CD4-positive, alpha-beta T cell treated with Interleukin-4 for 4 hours (primary cell): Measurements from ENCODE around the gene ZNF385B.
"Not testable (repeated sequence)": the region's sequence is repeated elsewhere in the genome, so short reads cannot be mapped to it uniquely, and the experiment has no call there.

ENCODE experiments used
- DNase-seq: peaks from one replicate; pipeline ENCODE4 v3.0.0-alpha.2; 2020

ZNF385B gene

GRCh38 chr2:179467960-179468359 lies 393.5 kb downstream of the ZNF385B start:
- no peak for DNase-seq

- no peak for DNase-seq
These were observed 394.3 kb downstream of the ZNF385B start for GRCh38 chr2:179467111-179467510.

GRCh38 chr2:179461420-179461819 lies 400.0 kb downstream of the ZNF385B start:
- no peak for DNase-seq

- no peak for DNase-seq
These were observed 401.1 kb downstream of the ZNF385B start for GRCh38 chr2:179460181-179460929.

GRCh38 chr2:179458113-179458512 lies 403.3 kb downstream of the ZNF385B start:
- not testable (repeated sequence) for DNase-seq

GRCh38 chr2:179455824-179456223 lies 405.6 kb downstream of the ZNF385B start:
- DNase-seq, result no peak

- DNase-seq, result no peak
These were observed 406.3 kb downstream of the ZNF385B start for GRCh38 chr2:179455172-179455524.

DNA sequence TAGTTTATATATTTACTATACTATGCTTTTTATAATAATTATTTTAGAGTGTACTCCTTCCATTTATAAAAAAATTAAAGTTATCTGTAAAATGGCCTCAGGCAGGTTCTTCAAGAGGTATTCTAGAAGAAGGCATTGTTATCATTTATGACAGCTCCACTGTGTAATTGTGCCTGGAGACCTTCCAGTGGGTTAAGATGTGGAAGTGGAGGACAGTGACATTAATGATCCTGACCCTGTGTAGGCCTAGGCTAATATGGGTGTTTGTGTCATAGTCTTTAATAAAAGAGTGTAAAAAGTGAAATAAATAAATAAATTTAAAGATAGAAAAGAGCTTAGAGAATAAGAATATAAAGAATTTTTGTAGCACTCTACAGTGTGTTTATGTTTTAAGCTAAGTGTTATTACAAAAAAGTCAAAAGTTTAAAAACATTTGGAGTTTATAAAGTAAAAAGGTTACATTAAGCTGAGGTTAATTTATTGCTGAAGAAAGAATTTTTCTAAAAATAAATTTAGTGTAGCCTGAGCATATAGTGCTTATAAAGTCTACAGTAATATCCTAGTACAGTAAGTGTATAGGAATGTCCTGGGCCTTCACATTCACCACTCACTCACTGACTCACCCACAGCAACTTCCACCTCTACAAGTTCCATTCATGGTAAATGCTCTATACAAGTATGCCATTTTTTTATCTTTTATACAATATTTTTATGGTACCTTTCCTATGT lies 406.8 kb downstream of the ZNF385B start:
- DNase-seq, result no peak

- DNase-seq, result no peak
These were observed 412.4 kb downstream of the ZNF385B start for GRCh38 chr2:179449010-179449409.

- DNase-seq, result no peak
These were observed 413.5 kb downstream of the ZNF385B start for GRCh38 chr2:179447839-179448447.

- no peak for DNase-seq
These were observed 414.0 kb downstream of the ZNF385B start for GRCh38 chr2:179447421-179447820.

- DNase-seq, result no peak
These were observed 414.8 kb downstream of the ZNF385B start for GRCh38 chr2:179446476-179447141.

GRCh38 chr2:179444056-179444455 lies 417.4 kb downstream of the ZNF385B start:
- DNase-seq, result no peak

DNA sequence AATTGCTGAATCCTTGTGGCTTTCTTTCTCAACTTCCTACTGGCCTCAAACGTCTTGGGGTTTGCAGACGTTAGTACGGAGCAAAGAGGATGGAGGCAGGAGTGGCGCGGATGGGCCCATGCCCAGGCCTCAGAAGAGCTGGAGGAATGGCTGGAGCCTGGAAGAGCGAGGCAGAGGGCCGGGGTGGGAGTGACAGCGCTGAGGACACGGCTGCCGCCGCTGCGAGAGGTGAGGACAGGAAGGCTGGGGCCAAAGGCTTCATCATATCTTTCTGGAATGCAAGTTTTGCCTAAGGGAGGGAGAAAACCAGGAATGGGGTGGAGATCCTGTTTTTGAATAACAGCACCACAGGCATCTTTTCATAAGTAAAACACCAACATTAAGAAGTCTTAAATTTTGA lies 418.2 kb downstream of the ZNF385B start:
- DNase-seq, result no peak

DNA sequence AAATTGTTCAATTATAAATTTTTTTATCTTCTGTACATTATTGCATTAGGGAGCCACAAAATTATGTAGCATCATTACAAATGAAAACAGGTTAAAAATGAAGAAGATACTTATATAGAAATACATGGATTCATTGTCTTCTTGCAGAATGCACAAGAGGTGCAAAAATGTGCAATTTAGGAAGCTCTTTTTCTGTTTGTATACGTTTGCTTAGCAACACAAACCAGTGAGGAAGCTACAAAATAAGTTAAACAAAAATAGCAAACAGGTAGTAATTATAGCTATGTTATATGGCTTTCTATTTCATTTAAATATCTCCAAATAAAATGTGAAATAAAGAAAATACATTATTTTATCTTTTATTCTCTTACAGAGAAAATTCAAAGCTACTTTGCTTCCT lies 419.2 kb downstream of the ZNF385B start:
- no peak for DNase-seq

- no peak for DNase-seq
These were observed 419.9 kb downstream of the ZNF385B start for GRCh38 chr2:179441551-179441950.

DNA sequence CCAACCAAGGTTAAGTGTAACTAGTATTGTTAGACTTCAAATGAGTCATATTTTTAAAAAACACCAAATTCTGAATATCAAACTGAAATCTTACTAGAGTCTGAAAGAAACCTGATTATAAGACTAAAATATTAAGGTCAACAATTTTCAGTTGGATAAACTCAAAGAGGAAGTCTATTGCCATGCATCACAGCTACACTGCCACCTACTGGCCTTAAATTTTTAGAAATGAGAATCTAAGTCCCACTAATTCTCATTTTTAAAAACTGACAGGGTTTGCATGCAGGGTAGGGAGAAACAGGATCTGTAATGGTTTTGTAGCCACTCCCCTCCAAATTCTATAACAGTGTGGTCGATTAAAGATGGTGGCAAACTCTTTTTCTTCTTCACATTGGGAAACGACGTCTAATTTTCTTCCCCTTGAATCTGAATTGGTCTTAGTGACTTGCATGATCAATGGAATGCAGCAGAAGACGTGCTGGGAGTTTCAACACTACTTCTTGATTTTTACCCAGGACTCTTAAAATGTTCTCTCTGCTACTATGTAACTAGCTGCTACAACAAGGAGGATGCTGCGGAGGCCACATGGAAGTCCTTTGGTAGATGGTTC lies 420.7 kb downstream of the ZNF385B start:
- peak; percentile 35 for DNase-seq

- DNase-seq, result no peak
These were observed 422.8 kb downstream of the ZNF385B start for GRCh38 chr2:179438654-179439053.

DNA sequence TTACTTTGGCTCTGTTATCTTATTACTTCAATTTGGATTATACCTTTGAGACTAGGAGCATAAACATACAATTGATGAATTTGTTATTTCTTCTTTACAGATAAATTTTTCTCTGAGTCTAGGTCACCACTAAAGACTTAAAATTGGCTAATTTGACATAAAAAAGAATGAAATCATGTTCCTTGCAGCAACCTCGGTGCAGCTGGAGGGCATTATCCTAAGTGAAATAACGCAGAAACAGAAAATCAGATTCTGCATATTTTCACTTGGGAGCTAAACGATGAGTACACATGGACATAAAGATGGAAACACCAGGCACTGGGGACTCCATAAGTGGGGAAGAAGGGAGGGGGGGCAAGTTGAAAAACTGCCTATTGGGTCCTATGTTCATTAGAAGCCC lies 424.0 kb downstream of the ZNF385B start:
- DNase-seq, result no peak

DNA sequence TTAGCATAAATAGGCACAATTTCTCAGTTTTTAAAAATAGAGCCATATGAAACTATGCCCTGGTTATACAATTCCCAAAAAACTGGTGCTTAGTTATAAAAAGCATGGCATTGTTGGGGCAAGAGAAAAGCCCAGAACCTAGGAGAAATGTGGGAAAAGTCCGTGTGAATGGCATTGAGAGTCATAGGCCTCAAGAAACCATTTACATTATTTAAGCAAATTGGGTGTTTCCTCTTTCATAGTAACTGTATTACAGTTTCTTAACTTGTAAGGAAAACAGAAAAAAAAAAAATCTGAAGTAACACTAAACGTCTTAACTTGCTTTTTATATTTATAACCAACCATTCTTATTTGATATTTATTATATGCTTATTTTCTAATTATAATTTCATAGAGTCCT lies 425.8 kb downstream of the ZNF385B start:
- DNase-seq, result no peak

GRCh38 chr2:179435000-179435399 lies 426.4 kb downstream of the ZNF385B start:
- no peak for DNase-seq

DNA sequence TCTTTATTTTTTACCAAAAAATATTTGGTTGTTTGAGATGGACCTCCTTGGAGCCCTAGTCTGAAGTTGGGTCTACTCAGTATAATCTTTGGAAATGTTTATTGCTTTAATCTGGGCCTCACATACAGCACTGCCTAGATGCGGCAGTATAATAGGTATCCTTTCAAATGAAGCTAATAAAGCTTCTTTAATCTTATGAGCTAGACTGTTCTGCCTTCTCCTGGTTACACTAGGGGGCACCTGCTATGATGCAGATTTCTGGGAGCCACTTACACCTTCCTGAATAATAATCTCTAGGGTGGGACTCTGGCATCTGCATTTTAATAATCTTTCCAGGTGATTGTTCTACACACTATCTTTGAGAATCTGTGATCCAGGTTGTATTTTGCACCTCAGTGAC lies 427.1 kb downstream of the ZNF385B start:
- no peak for DNase-seq

GRCh38 chr2:179432751-179433150 lies 428.7 kb downstream of the ZNF385B start:
- DNase-seq, result no peak
